HG03457 (cell line): Measurements from ENCODE around the gene HIVEP2.
A peak's percentile ranks its signal among the peaks of the same experiment; 100 is the strongest.

Source experiments
- ATAC-seq: cut with Tn5 transposase; IDR thresholded peaks from one replicate; pipeline ENCODE4 v1.9.1; 2021; ENCODE audit warnings: moderate number of reproducible peaks; ENCODE audit not compliant: unreplicated experiment

The HIVEP2 gene

DNA sequence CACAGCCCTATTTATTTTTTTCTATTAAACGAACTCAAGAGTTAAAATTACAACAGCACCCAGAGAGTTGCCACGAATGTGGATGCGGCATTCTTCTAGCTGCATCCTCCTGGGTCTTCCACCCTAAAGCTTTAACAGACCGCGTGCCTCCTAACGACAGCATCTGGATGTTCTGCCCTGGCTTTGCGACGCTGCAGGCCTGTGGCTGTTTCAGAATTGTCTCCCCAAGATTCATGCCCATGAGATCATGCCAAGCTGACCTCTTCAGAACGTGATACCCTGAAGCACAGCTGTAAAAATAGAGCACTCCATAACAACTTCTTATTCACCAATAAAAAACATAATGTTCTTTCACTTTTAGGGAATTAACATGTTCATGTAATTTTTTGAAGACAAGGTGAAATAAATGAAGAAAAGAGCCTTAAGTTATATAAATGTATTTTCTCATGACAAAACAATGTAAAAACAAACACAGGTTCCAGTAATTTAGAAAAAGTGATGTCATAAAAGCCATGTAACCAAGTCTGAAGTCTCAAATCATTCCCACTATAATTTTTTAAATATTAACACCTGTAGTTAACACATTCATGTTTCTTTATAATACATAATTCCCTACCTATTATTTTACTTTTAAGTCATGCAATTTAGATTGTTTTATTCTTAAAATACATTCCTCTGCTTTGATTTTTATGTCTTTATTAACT, 26.5 kb downstream of the HIVEP2 start:
- ATAC-seq = no peak

DNA sequence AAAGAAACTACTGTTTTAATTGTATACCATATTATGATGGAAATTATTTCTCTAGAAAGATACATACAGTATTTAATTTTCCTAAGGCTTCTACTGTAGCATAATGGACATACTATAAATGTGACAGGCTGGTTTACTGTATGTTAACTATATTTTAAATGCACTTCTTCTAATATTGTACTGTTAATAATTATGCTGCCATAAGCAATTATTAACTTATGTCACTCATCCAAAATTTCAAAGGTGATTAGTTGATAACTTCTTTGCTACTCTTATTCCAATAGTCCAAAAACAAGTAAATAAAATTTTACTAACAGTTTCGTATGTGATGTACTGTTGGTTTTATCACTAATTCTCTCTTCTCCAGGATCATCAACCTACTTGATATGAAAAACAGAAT, 28.1 kb downstream of the HIVEP2 start:
- no peak for ATAC-seq

DNA sequence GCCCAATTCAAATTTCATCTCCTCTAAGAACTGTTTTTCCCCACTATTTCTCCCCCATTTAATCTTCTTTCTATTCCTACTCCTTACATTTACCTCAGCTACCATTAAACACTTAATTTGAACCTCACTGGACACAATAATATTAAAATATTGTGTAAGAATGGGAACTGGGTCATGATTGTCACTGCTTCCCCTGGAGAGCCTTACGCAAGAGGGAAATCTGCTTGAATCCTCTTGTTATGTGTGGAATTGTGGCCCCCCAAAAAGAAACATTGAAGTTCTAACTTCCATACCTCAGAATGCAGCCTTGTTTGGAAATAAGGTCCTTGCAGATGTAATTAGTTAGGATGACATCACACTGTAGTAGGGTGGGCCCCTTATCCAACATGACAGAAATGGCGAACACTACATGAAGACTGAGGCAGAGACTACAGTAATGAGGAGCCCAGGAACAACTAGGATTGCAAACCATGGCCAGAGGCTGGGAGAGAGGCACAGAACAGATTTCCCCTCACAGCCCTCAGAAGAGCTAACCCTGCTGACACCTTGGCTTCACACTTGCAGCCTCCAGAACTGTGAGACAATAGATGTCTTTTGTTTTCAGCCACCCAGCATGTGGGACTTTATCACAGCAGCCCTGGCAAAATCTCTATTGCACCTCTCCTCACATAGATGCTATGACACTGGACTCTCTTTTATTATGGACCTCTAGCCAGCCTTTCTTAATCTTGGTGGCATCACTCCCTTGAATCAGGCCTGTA, 29.9 kb downstream of the HIVEP2 start:
- no peak for ATAC-seq

DNA sequence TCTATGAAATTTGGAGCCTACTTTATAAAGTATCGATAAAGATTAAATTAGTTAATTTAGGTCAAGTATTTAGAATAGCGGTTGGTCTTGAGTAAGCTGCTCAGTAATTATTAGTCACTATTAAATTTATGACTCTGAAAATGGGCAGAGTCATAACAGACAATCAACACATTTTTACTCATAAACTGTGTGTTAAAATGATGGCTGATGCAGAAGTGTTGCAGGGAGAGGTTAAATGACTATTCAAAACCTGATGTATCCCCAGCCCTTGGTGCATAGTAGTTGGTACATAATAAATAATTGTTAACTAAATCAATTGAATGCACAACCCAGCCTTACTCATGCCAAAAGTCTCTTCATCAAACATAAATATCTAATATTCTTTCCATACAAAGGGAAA, 30.6 kb downstream of the HIVEP2 start:
- ATAC-seq = no peak

DNA sequence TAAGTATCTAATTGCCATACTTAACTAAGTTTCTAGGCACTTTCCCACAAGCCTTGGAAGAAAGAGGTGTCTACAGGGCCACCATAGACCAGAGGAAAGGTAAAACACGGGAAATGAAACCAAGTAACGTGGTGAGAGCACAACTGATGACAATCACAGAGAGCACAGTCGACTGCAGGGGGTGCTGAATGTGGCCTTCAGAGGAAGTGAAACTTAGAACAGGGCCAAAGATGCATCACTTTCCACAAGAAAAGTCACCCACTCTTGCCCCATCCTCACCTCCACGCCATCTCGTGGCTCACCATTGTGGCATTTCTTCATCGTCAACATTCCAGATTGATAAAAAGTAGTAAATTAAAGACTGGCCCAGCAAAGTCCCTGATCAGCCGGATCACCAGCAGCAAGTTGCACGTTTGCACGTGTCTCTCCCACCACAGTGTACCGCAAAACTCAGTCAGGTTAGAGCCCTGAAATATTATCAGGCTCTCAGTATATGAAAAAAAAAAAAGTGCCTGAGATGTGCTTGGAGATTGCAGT, 31.4 kb downstream of the HIVEP2 start:
- ATAC-seq = peak; percentile 94

DNA sequence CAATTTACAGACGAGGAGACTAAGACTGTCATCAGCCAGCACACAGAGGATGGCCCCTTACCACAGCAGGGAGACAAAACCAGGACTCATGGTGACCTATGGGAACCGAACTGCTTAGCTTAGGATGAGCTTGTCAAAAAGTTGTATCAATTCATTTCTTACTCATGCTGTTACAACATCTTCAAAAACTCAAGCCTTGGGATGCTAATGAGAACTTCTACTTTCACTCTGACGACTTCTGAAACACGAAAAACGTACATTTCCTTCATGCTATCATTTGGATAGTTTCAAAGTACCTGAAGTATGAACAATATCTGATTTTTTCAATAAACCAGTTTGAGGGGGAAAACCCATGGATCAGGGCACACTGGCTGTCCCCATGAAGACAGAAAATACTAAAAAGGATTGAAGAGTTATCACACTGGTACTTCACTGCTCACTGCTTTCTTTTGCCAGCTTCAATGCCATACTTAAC, 31.9 kb downstream of the HIVEP2 start:
- peak; percentile 49 for ATAC-seq

DNA sequence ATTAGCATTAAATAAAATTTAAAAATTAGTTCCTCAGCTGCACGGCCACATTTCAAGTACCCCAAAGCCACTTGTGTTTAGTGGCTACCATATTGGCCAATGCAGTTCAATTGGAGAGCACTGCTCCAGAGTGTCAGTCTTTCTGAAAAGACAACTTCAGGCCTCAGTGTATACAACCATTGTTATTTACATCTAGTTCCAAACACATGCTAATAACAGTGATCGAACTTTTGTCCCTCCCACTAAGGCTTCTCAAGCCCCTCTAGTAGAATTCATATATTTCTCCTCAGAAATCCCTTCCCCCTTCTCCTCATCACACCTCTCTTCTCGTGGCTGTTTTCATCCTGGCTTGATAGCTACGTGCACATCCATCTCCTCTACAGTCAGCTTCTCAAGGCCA, 32.9 kb downstream of the HIVEP2 start:
- no peak for ATAC-seq

DNA sequence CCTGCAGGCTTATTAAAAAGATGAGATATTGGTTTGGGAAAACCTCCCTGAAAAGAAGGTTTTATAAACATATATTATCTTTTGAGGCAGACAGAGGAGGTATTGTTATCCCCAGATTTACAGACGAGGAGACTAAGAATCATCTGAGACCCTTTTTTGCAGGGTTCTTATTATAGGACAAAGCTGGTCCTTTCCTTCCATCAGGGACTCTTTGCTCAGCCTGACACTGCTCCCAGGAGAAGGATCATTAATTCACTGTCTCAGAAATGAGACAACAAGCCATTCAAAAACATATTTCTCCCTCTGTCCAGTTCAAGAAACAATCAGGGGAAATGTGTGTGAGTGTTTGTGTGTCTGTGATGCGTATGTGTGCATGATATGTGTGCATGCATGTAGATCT, 33.5 kb downstream of the HIVEP2 start:
- no peak for ATAC-seq

DNA sequence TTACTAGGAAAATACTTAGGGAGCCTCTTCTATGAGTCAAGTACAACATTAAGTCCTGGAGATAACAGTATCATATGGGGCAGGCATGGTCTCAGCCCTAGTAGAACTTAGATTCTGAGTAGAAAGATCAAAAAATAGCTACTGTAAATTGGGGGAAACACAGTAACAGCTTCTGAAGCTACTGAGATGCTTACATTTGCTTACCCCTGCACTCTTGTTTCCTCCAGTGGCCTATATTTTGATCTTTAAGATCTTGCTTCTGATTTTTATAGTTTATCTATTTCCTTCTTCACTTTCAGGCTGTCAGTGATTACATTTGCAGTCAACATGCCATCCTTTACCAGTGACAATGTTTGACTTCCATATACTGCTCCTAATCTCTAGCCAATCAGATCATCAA, 35.3 kb downstream of the HIVEP2 start:
- no peak for ATAC-seq

DNA sequence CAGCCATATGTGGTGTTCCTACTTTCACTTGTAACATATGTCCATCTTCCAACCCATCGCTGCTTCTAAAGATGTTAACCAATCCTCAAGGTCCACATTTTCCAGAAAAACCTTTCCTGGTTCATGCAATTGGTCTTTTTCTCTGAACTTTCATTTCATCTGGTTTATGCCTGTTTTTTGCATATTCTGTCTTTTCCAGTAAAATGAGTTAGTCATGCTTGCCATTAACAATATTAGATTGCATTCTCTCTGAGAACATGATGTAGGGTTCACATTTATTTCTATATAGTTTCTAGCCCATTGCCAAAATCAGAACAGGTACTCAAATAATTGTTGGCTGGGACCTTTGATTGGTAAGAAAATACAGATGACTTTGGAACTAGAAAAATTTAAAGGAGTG, 36.7 kb downstream of the HIVEP2 start:
- no peak for ATAC-seq

DNA sequence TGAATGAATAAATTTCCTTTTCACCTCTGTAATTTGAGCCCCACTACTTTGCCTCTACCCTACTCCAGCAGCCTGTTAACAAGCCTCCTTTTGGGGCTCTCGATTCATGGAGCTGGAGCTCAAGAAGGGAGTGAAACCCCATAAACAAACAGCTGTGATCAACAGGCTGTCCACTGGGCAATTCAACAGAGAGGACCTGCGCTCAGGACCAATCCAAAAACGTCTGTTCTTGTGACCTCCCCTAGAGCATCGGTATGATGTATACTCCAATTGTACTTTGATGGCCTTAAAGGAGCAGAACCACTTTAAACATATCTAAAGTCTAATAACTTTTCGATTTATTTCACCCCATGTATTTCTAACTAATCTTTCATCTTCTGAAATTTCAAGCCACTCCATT, 37.4 kb downstream of the HIVEP2 start:
- ATAC-seq = no peak

DNA sequence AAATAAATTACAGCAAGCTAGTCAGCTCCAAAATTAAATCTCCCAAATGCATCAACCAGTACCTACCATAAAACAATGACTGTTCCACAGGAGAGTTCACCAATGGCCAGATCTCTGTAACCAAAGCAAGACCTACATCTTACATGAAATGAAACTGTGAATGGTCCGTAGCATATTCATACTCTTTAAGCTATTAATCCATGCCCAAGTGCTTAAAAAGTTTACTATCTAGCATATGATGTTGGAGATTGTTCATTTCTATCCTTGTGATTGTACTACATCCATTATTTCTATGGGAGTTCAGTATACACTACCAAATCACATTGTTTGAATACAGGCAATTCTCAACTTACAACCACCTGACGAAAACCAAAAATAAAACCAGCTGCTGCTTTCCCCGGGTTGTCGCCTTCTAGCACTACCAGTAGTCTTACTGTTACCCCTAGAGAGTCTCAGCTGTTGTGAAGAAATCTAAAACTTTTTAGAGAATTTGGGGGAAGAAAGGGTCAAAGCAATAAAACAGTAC, 38.0 kb downstream of the HIVEP2 start:
- ATAC-seq = peak; percentile 36

DNA sequence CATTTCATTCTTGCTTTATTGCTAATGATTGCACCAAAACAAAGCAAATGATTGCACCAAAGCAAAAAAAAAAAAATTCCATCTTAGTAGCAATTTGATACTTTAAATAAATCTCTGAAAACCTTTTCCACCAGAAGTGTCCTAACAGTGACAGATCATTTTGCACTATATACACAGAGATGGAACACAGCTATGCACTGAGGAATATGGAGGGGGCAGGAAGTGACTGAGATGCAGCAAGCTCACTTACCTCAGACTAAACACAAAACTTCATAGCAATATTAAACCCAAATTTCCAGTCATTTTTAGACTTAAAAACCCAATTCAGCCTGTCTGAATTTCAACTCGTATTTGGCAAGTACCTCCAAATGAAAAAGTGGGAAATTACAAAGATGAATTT, 41.2 kb downstream of the HIVEP2 start:
- ATAC-seq = no peak

DNA sequence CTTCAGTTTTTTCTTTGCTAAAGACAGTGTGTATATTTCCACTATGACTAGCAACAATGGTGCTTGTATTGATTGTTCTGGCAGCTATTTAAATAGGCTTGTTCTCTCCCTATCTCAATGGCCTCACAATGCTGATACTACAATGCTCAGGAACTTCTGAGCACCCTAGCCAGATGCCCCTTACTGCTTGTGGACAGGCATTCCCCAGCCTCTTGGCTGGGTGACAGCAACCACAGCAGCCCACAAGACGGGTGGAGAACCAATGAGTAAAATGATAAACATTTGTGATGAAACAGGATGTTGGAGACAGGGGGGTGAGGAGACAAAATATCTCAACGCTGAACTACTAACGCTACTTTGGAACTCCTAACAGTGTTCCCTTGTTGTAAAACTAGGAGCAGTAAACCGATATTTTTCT, 42.3 kb downstream of the HIVEP2 start:
- peak; percentile 86 for ATAC-seq

DNA sequence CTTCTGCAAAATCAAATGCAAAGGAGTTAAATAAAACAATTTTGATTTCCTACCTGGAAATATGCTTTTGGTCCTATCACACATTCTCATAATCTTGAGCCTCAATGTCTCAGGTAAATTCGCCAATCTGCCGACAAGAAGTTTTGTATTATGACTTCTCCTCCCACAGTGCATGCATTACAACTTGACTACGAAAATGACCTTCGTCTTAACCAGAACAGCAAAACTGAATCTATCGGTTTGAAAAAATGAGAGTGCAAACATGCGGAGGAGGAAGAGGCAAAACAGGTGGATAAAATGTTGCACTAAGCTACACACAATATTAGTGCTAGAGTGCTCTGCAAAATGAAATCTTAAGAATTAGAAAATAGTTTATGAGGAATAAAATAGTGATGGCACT, 43.4 kb downstream of the HIVEP2 start:
- ATAC-seq = no peak

DNA sequence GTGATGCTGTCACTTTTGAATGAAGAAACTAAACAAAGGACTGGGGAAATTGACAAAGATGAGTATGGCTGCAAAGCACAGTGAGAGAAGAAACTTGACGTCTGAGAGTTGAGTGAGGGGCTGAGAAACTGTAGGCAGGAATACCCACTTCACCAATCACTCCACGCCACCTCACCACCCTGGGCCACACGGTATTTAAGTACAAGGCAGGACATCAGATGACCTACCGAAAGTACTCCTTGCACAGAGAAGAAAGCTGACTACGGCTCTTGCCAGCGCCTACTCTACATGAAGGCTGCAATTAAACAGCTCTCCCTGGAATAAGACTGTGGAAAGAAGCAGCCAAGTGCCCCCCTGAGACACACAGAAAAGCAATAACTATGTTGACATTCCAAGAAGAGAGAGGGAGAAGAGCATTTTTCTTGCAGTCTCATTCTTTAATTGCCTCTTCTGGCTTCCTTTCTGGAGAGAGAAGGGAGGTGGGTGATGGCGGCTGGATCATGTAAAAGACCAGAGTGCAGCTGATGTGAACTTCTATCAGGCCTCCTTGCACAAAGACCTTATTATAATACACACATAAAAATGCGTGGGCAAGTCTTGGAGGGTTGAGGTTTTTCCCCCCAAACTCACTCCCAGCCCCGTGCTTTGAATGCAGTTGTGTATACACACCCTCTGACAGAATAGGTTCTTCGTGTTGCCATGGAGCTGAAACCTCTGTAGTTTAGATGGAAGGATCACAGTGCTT, 44.6 kb downstream of the HIVEP2 start:
- no peak for ATAC-seq

DNA sequence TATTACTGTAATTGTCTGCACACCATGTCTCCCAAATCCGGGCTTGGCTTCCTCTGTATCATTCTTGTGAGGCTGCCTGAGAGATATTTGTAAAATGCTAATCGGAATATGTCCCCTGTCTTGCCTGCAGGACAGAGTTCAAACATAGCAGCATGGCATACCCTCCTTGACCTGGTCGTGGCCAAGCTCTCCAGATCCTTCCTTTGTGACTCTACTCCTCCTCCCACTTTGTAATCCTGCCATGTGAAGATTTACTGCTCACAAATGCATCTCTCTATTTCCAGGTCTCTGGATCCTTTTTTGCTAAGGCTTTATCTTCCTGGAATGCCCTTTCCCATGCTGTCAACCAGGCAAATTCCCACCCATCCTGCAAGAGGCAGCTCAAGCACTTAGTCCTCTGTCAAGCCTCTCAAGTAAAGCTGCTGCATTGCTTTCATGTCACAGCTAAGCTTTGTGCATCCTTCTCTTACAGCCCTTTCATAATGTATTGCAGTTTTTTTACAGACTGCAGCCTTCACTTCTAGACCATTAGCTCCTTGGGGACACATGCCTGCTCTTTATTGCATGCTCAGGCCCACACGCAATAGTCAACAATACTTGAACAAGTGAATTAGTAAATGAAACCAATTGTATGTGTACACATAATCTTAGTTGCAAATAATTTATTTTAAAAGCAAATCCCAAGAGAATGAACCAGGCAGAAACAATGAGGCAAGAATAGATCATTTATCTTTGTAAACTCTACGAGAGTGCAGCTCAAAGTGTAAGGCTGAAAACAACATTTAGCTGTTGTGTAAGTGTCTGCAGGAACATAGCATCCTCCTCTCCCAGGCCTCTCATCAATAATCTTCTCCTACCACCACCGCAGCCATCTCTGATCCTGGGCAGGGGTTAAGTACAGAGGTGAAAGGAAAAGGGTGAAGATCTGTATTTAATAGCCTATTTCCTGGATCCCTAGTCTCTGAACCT, 45.8 kb downstream of the HIVEP2 start:
- ATAC-seq = no peak

DNA sequence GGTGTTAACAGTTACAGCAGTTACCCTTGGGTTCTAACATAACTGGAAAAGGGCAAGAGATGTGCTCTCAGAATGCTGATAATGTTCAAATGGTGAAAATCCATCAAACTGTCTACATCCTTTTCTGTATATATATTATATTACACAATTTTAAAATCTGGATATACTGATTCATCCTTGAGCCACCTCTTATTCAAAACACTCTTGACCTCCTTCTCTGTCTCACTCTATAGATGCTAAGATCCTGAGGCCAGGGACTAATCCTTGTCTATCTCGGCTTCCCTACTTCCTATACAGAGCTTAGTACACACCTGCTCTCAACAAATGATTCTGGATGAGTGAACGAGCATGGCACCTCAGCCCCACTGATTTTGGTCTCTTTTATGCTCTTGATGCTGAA, 47.3 kb downstream of the HIVEP2 start:
- no peak for ATAC-seq

DNA sequence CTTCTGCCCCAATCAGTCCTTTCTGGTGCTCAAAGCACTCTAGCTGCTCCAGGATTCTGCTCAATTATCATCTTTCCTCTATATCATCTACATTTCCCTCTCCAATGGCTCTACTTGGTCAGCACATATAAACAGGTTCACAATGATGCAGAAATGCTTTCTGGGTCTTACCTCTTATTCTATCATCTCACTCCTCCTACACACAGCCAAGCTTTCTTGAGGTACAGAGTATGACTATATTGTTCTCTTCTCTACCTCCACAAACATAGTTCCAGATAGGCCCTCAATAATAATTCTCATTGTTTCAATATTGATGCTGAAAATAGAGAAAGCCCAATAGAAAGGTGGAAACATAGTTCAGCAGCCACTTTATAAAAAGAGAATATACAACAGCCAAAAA, 48.2 kb downstream of the HIVEP2 start:
- no peak for ATAC-seq

DNA sequence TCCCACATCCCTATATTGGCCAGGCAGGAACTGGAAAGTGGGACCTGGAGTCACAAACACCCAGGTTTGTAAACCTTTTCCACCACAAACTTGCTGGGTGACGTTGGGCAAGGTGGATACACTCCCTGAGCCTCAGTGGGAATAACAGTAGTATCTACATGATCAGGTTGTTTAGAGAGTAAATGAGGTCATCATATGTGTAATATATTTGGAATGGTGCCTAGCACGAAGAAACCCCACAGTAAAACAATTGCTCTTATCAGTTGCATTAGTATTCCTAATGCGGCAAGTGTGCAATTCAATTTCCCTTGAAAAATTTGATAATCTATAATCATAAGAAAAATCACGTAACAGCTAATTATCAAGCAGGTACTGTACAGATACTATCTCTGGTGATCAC, 51.9 kb downstream of the HIVEP2 start:
- ATAC-seq = no peak
